ENCODE data around the gene KDELR3.

KDELR3 gene

GRCh38 chr22:38484244-38484643 lies 16.3 kb downstream of the KDELR3 start:
- DNase-seq = no peak

GRCh38 chr22:38485783-38486182 lies 17.9 kb downstream of the KDELR3 start:
- no peak for DNase-seq

- DNase-seq = no peak
These were observed 20.1 kb downstream of the KDELR3 start for GRCh38 chr22:38487946-38488345.

- no peak for DNase-seq
These were observed 21.2 kb downstream of the KDELR3 start for GRCh38 chr22:38489142-38489541.

- no peak for DNase-seq
These were observed 21.8 kb downstream of the KDELR3 start for GRCh38 chr22:38489561-38490145.

DNA sequence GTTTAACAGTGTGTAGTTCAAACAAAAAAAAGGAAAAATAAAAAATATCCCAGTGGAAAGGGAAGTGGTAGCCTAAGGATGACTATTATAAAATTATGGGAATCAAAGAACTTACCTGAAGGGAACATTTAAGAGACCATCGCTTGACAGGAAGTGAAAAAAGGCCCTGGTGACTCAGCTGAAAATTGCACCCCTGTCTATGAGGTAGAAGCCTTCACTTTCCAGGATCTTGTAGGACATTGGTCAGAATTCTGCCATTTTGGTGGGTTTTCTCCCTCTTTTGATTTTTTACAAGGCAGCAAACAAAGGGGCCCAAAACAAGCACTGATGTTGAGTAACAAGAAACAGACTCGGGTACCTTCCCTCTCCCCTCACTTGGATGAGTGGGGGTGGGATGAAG lies 22.6 kb downstream of the KDELR3 start:
- no peak for DNase-seq

- DNase-seq = peak; percentile 16
These were observed 23.0 kb downstream of the KDELR3 start for GRCh38 chr22:38490915-38491314.

- DNase-seq = no peak
These were observed 23.9 kb downstream of the KDELR3 start for GRCh38 chr22:38491707-38492348.

GRCh38 chr22:38494498-38494897 lies 26.6 kb downstream of the KDELR3 start:
- DNase-seq = no peak

DNA sequence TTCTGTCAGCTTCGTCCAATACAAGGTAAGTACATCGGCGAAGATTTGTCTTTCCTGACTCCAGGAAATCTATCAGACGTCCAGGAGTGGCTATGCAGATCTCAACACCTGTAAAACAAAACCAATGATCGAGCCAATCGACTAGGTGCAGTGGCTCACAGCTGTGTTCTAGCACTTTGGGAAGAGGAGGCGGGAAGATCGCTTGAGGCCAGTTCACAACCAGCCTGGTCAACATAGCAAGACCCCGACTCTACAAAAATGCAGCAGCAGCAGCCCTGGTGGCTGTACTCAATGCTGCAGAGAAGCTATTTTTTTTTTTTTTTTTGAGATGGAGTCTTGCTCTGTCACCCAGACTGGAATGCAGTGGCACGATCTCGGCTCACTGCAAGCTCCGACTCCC lies 27.0 kb downstream of the KDELR3 start:
- DNase-seq = no peak

- DNase-seq = no peak
These were observed 30.0 kb downstream of the KDELR3 start for GRCh38 chr22:38497869-38498268.

DNA sequence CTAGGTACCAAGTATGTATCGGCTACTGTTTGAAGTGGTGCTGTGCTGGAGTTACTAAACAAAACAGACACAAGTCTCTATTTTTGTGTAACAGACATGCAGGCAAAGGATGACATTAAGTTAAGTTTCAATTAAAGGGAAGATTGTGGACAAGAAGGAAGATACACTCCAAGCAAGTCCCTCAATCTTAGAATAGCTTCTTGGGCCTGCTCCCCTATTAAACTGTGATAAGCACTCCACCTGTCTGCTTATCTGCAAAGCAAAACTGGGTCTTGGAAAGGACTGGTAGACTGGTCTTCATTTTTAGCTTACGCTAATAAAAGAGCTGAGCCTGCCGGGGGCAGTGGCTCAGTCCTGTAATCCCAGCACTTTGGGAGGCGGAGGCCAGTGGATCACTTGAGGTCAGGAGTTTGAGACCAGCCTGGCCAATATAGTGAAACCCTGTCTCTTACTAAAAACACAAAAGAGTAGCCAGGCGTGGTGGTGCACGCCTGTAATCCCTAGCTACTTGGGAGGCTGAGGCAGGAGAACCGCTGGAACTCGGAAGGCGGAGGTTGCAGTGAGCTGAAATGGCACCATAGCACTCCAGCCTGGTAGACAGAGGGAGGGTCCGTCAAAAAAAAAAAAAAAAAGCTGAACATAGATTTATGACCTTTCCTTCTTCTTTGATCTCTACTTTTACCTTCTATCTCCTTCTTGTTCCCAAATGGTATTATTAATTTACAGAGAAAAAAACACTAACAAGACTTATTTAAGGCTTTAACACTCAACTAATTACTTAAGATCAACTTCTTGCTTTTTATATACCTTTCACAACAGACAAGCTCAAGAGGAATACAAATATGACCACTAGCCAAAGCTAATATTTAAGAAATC lies 34.1 kb downstream of the KDELR3 start:
- no peak for DNase-seq

- no peak for DNase-seq
These were observed 35.1 kb downstream of the KDELR3 start for GRCh38 chr22:38503021-38503420.

DNA sequence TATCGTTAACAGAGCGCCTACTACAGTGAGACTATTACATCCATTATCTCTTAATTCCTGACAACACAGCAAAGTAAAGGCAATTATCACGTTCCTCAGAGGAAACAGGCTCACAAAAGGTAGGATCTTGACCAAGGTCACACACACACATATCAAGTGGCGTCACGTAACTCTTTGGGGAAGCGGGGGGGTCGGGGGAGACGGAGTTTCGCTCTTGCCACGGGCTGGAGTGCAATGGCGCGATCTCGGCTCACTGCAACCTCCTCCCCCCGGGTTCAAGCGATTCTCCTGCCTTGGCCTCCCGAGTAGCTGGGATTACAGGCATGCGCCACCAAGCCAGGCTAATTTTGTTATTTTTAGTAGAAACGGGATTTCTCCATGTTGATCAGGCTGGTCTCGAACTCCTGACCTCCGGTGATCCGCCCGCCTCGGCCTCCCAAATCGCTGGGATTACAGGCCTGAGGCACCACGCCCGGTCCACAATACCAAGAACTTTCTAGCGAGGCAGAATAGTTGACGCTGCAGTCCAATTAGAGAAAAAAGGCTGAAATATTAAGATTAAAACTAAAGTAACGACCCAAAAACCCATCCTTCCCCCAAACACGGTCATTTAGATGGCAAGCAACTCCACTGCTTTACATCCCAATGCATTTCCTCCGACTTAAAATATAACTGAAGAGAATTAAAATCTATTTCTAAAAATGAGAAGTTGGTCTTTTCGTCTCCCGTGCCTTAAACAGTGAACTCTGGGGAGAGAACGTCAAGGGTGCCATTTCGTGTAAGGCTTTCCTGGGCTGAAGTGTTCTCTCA lies 37.0 kb downstream of the KDELR3 start:
- DNase-seq = no peak

GRCh38 chr22:38505541-38506117 lies 37.7 kb downstream of the KDELR3 start:
- DNase-seq = no peak

GRCh38 chr22:38506118-38506962 lies 38.4 kb downstream of the KDELR3 start, which contains the start of gene DDX17:
Gene DDX17 (minus strand): TSS chr22:38506311.
- peak; percentile 92 for DNase-seq

DNA sequence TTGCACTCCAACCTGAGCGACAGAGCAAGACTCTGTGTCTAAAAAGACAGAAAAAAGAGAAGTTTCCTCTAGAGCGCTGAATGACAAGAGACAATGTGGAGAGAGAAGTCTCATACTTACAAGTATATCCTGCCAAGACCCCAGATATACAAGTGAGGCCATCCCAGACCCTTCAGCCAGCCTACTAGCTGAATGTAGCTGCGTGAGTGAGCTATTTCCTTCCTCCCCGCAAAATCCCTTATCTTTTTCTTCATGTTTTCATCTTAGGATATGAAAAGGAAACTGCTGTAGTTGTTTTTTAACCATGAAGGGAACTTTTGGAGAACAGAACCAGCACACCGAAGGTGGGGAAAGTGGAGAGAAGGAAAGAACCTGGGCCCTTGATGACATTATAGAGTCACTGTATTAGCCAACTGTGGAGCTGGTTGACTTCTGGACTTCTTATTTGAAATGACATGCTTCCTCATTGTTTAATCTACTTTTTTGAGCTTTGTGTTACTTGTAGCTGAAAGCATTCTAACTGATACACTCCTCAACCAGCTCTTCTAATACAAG lies 42.6 kb downstream of the KDELR3 start:
- no peak for DNase-seq

DNA sequence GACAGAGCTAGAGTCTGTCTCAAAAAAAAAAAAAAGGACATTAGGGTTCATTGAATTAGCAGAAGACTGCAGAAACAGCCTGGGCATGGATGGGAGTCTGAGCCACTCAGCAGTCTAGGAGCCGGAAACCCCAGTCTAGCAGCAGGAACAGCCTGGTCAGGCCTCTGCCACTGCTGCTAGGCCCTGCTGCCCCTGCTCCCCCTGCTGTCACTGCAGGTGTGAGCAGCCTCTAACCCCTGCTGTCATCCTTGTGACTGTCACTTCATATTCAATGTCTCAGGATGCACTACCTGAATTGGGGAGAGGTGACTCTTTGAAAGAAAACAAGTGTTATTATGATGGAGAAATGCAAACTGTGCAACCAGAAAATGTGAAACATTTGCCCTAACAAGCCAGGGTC lies 45.2 kb downstream of the KDELR3 start:
- no peak for DNase-seq

- no peak for DNase-seq
These were observed 50.7 kb downstream of the KDELR3 start for GRCh38 chr22:38518620-38519019.

GRCh38 chr22:38519453-38520250 lies 51.8 kb downstream of the KDELR3 start:
- DNase-seq = no peak

- DNase-seq = no peak
These were observed 55.1 kb downstream of the KDELR3 start for GRCh38 chr22:38523029-38523428.
